LNCAP (cell line): ENCODE measurements around the gene RAPGEF1.

Source experiments
- TF ChIP-seq, protein P1 (sequence below): fragments of 450-650 bp; IDR thresholded peaks from 2 replicates; pipeline ENCODE4 v1.5.1; 2017; ENCODE audit warnings: mild to moderate bottlenecking

The RAPGEF1 gene

DNA sequence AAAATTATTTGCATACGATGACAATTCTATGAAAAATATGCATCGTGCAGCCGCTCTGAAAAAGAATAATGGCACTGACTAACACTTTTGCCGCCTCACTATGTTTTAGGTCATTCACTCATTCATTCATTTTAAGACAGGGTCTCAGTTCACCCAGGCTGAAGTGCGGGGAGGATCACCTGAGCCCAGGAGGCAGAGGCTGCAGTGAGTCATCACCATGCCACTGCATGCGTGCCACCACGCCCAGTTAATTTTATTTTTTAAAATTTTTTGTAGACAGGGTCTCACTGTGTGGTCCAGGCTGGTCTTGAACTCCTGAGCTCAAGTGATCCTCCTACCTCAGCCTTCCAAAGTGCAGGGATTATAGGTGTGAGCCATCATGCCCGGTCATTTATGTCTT, 37.0 kb downstream of the RAPGEF1 start:
- TF ChIP-seq, protein P1, sequence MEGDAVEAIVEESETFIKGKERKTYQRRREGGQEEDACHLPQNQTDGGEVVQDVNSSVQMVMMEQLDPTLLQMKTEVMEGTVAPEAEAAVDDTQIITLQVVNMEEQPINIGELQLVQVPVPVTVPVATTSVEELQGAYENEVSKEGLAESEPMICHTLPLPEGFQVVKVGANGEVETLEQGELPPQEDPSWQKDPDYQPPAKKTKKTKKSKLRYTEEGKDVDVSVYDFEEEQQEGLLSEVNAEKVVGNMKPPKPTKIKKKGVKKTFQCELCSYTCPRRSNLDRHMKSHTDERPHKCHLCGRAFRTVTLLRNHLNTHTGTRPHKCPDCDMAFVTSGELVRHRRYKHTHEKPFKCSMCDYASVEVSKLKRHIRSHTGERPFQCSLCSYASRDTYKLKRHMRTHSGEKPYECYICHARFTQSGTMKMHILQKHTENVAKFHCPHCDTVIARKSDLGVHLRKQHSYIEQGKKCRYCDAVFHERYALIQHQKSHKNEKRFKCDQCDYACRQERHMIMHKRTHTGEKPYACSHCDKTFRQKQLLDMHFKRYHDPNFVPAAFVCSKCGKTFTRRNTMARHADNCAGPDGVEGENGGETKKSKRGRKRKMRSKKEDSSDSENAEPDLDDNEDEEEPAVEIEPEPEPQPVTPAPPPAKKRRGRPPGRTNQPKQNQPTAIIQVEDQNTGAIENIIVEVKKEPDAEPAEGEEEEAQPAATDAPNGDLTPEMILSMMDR: no peak

DNA sequence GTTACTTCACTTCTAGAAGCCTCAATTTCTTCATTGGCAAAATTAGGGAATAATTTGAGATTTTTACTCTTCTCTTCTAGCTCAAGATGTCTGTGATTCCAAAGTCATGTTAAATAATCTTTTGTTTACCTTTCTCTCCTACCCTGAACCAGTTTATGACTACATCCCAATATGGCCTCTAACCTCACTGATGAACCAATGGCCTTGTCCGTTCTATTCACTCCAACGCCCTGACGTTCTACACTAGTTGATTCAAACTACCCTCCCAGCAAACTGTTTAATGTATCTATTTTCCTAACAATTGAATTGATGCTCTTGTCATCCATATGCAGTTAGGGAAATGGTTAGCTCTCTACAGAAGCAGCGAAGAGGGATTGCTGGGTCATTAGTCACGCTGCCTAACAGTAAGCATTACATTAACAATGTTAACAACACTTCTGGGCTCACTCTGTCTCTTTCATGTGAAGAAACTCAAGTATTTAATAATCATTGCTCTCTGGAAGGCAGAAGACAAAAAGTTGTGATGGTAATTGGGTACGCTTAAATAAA, 38.0 kb downstream of the RAPGEF1 start:
- TF ChIP-seq, protein P1: no peak

DNA sequence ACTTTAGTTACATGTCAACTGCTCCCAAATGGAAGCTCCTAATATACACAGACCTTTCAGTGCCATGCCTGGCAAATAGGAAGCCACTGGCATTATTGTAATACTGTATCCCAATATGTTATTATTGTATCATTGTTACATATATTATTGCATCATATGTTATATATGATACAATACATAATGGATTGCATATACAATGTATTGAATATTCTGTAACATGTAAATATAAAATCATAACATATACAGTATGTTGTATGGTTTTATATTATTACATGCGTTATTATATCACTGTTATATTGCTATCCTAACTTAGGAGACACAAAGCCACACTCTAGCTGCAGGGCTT, 38.5 kb downstream of the RAPGEF1 start:
- TF ChIP-seq, protein P1: no peak

DNA sequence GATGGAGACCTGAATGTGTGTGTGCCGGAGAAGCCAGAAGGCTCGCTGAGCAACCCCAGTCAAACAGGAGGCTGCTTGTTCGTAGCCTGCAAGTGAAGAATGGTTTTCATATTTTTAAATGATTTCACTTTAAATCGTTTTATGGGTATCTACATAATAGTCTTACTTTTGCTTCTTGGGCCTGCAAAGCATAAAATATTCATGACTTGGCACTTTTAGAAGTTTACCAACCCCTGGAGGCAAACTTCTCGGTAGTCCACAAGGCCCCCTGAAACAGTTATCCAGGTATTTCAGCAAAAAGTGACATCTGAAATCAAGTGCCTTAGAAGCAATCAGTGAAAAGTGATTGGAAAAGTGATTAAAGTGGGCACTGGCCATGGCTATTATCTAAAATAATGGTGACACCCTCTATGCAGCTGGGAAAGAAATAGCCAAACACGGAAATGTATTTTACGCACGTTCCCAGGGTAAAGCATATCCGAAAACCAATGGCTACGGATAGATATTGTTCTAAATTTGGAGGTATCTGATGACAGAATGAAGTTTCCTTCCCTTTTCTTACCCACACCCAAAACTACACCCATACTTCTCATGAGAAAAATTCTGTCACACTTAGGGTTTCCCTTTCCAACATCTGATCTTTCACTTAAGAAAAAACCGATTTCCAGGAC, 39.0 kb downstream of the RAPGEF1 start:
- TF ChIP-seq, protein P1: no peak

DNA sequence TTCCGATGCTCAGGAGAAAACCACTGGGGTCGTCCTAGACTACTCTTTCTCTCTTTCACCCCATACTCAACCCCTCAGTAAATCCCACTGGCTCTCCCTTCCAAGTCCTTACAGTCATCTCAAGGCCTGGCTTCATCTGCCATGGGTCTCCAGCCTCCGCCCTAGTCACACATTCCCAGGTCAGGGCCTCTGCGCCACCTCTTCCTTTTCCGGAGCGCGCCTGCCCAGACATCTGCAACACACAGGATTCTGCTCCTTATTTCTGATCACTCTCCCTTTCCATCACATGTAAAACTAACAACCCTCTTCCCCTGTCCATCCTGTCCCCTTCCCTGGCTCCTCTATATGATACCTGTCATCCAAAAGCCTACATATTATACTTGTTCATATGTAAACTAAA, 39.8 kb downstream of the RAPGEF1 start:
- TF ChIP-seq, protein P1: no peak

DNA sequence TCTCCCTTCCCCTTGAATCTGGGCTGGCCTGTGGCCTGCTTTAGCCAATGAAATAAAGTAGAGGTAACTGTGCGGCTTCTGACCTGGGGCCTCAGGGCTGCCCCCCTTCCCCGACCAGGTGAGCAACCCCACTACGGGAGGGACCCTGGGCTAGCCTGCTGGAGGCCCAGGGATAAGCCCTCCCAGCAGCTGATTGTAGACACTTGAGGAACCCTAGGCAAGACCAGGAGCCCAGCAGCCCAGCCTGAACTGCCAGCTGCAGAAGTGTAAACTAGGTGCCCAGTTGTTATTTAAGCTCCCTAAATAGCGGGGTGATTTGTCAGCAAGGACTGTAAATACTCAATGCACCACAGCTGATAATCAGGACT, 41.3 kb downstream of the RAPGEF1 start:
- TF ChIP-seq, protein P1: no peak

DNA sequence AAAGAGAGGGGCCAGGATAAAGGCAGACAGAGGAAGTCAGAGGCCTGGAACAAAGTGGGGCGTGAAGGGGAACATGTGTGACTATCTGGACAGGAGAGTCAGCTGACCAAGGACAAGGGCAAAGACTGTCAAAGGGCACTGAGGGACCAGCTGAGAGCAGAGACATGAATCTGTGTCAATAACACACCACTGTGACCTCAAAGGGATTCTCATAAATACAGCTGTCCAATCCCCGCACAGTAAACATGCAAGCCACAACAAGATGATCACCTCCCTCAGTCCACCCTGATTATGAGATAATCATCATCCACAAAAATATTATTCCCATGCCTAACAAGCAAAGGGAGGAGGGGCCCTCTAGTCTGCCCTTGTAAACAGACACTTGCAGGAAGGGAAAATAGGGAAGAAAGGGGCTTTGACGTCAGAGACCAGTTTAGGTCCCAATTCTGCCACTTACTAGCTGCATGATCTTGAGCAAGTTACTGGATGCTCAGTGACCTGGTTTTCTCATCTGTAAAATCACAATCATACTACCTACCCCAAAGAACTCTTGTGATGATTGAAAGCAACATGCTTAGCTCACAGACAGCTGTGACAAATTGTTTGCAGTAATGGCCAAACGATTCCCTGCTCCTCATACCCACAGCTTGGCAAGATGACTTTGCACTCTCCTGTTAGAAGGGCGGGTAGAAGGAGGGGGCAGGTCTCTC, 41.8 kb downstream of the RAPGEF1 start:
- TF ChIP-seq, protein P1: no peak
